Activated CD8-positive, alpha-beta T cell treated with anti-CD3 and anti-CD28 coated beads, Interleukin-2, amount 10 ng/mL, durations not matched to agents 7 days and 5 days (primary cell): ENCODE measurements around the gene SLC6A13. TPM values are rescaled to one million over a fixed set of nuclear protein-coding genes. Genes with fewer than 3 reads are reported as not detected.
"Not testable (repeated sequence)": the region's sequence is repeated elsewhere in the genome, so short reads cannot be mapped to it uniquely, and the experiment has no call there.

Experiments
- ATAC-seq: fragments of 150-1000 bp; cut with Tn5 transposase; one replicate; pipeline ENCODE4 v1.10.0; 2021; ENCODE audit warnings: moderate library complexity
- CTCF ChIA-PET: fragments of 350-600 bp; sonication (Branson Sonifier 250); formaldehyde crosslinking; loops from one replicate; lab custom pipeline; 2021; ENCODE audit warnings: antibody characterized with exemption; lab: Charles Lee
- POLR2A ChIA-PET: fragments of 350-600 bp; sonication (Branson Sonifier 250); formaldehyde crosslinking; loops from one replicate; lab custom pipeline; 2021; ENCODE audit warnings: antibody characterized with exemption; lab: Charles Lee
- DNase-seq: peaks from one replicate; pipeline ENCODE4 v3.0.0-alpha.2; 2020
- H3K27ac Mint-ChIP-seq: one replicate; pipeline ENCODE4 v1.8.0; 2021; ENCODE audit warnings: mild to moderate bottlenecking, mixed read lengths
- H3K27me3 Mint-ChIP-seq: one replicate; pipeline ENCODE4 v1.8.0; 2021; ENCODE audit warnings: low read depth, mixed read lengths
- H3K36me3 Mint-ChIP-seq: one replicate; pipeline ENCODE4 v1.8.0; 2021; ENCODE audit warnings: low read depth, mixed read lengths
- H3K4me1 Mint-ChIP-seq: one replicate; pipeline ENCODE4 v1.8.0; 2021; ENCODE audit warnings: low read depth, mixed read lengths
- H3K4me3 Mint-ChIP-seq: one replicate; pipeline ENCODE4 v1.8.0; 2021; ENCODE audit warnings: mild to moderate bottlenecking, mixed read lengths
- H3K9me3 Mint-ChIP-seq: one replicate; pipeline ENCODE4 v1.8.0; 2022; ENCODE audit warnings: mixed read lengths; ENCODE audit not compliant: insufficient read depth
- total RNA-seq, 2 experiments: library from RNA; stranded (reverse); gene quantifications; one replicate each; pipeline ENCODE4 v1.2.3, GENCODE V29; 2021

SLC6A13 gene
- total RNA-seq, 2 experiments from 2014 or later, result 0.26 TPM; not detected in 1

DNA sequence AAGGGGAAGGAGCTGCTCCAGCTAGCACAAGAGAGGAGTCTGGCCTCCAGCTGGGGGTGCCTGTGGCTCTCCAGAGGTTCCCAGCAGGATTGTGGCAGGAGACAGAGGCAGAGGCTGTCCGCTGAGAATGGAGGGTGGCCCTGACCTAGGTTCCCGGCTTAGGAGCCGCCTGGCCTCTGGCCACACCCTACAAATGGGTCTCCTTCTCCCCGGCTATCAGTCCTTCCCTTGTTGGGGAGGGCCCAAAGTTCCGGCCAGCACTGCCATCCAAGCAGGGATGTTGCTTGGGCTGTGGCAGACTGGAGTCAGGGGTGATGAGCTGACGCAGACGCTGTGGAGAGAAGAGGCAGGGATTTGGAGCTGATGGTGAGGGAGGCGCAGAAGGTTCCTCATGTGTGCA lies 71.8 kb downstream of the SLC6A13 start:
- H3K36me3 Mint-ChIP-seq, result no peaks in the 10 kb centered on the region
- H3K27ac Mint-ChIP-seq, result no peak overlapping the region
- no peaks in the 10 kb centered on the region for H3K9me3 Mint-ChIP-seq
- H3K4me1 Mint-ChIP-seq, result peaks cover 4% of the 10 kb centered on the region
- POLR2A ChIA-PET, result no interaction called here
- no peak for DNase-seq
- H3K4me3 Mint-ChIP-seq, result no peak overlapping the region
- CTCF ChIA-PET, result no interaction called here
- H3K27me3 Mint-ChIP-seq, result peaks cover 3% of the 10 kb centered on the region
- no peak for ATAC-seq

DNA sequence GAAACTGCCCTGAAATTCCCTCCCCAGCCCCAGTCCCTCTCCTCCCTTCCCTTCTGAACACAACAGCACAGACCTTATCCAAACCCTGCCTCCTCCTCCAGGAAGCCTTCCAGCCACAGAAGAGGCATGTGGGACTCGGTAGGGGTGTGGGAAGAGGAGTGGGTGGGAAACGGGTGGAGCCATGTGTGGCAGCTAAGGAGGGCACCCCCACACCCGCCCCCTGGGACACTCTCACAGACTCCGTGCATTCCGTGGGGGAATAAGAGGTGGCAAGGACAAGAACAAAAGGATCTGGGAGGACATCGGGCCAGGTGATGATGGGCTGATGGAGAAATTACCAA lies 73.0 kb downstream of the SLC6A13 start:
- peaks cover 7% of the 10 kb centered on the region for H3K27me3 Mint-ChIP-seq
- H3K4me3 Mint-ChIP-seq, result no peak overlapping the region
- DNase-seq (no peak), ATAC-seq (no peak)
- CTCF ChIA-PET, result interaction anchor here (1.2 kb wide), 1 partner anchor 26 kb away, joined by 6 read pairs; no protein-coding TSS in a partner anchor
- no peaks in the 10 kb centered on the region for H3K9me3 Mint-ChIP-seq
- no peak overlapping the region for H3K27ac Mint-ChIP-seq
- POLR2A ChIA-PET, result no interaction called here
- no peaks in the 10 kb centered on the region for H3K36me3 Mint-ChIP-seq
- H3K4me1 Mint-ChIP-seq, result peaks cover 4% of the 10 kb centered on the region

DNA sequence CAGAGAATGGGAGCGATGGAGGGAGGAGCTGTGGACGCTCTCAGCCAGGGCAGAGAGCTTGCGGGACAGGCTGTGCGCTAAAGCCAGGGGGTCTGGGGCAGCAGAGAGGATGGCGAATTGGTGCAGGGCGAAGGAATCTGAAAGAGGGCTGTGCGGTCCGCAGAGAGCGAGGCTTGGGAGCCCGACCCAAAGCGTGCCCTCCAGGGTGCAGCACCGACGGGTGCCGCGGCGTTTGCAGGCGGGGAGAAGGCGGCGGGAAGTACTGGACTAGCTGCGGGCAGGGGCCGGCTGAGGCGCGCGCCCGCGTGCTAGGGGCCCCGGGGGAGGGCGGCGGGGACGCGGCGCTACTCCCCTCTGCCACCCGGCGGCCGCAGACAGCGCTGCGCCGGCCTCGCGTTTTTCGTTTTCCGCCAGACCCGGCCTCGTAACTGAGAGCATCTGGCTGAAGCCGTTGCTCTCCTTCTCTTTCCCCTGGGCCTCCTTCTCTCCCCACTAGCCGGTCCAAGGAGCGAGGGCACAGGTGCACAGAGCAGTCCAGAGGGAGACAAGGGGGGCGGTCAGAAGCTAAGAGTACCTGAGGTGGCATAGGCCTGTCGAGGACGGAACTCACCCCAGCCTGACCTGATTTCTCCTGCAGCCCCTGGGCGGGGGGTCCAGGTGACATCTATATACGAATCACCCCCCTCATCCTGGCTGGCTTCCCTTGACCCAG lies 73.6 kb downstream of the SLC6A13 start:
- DNase-seq (peak; percentile 51), ATAC-seq (peak; percentile 78)
- no peaks in the 10 kb centered on the region for H3K36me3 Mint-ChIP-seq
- peaks cover 4% of the 10 kb centered on the region for H3K4me1 Mint-ChIP-seq
- peak overlapping the region; percentile 54 for H3K4me3 Mint-ChIP-seq
- H3K27ac Mint-ChIP-seq, result no peak overlapping the region
- H3K27me3 Mint-ChIP-seq, result peaks cover 7% of the 10 kb centered on the region
- ChIA-PET POLR2A (no interaction called here), CTCF (interaction anchor here (0.9 to 1.2 kb wide), 2 partner anchors 26 to 45 kb away, joined by 3 to 6 read pairs; no protein-coding TSS in a partner anchor)
- no peaks in the 10 kb centered on the region for H3K9me3 Mint-ChIP-seq

DNA sequence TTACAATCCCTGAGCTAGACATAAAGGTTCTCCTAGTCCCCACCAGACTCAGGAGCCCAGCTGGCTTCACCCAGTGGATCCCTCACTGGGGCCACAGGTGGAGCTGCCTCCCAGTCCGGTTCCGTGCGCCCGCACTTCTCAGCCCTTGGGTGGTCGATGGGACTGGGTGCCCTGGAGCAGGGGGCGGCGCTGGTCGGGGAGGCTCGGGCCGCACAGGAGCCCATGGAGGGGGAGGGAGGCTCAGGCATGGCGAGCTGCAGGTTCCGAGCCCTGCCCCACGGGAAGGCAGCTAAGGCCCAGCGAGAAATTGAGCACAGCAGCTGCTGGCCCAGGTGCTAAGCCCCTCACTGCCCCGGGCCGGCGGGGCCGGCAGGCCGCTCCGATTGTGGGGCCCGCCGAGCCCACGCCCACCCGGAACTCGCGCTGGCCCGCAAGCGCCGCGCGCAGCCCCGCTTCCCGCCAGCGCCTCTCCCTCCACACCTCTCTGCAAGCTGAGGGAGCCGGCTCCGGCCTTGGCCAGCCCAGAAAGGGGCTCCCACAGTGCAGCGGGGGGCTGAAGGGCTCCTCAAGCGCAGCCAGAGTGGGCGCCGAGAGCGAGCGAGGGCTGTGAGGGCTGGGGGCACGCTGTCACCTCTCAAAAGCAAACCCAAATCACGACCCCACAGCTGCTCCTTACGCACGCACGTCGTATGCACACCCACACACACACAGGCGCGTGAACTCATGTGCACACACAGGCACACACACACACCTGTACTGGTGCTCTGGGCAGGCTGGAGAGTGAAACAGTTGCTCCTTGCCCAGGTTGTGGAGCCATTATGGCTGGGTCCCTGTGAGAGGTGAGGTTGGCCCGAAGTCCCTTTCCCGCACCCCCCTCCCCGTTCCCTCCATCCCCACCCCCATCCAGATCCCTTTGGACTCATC lies 74.4 kb downstream of the SLC6A13 start:
- H3K4me1 Mint-ChIP-seq, ATAC-seq, H3K9me3 Mint-ChIP-seq, H3K27ac Mint-ChIP-seq, DNase-seq, H3K36me3 Mint-ChIP-seq, POLR2A ChIA-PET: not testable (repeated sequence)
- CTCF ChIA-PET, result interaction anchor here (0.9 to 1.2 kb wide), 2 partner anchors 27 to 44 kb away, joined by 3 to 6 read pairs; no protein-coding TSS in a partner anchor
- H3K27me3 Mint-ChIP-seq, result peaks cover 10% of the 10 kb centered on the region
- H3K4me3 Mint-ChIP-seq, result peak overlapping the region; percentile 54

DNA sequence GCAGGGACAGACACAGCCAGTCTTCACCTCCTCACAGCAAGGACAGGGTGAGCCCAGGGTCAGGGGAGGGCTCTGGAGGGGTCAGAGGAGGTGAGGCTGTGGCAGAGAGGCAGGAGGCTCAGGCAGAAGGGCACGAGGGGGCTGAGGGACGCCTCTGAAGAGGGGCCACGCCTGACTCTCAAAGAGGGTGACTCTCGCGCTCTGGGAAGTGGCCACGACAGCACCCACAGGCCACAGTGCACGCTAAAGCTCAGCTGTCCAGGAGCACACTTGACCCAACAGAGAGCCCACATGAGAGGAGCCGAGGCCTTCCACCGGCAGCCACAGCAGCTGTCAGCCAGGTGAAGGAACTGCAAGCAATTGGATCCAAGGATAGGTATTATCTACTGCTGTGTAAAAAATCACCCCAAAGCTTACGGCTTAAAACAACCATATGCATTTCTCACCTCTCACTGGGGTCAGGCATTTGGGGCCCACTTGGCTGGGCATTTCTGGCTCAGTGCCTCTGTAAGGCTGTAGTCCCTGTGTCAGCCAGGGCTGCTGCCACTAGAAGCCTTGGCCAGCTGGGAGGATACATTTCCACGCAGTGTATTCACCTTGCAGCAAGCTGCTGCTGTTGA lies 76.5 kb downstream of the SLC6A13 start:
- Mint-ChIP-seq H3K4me3 (no peak overlapping the region), H3K9me3 (no peaks in the 10 kb centered on the region), H3K36me3 (no peaks in the 10 kb centered on the region), H3K27me3 (peaks cover 13% of the 10 kb centered on the region), H3K27ac (no peak overlapping the region), H3K4me1 (peaks cover 6% of the 10 kb centered on the region)
- DNase-seq (no peak), ATAC-seq (no peak)
- ChIA-PET CTCF (no interaction called here), POLR2A (no interaction called here)

DNA sequence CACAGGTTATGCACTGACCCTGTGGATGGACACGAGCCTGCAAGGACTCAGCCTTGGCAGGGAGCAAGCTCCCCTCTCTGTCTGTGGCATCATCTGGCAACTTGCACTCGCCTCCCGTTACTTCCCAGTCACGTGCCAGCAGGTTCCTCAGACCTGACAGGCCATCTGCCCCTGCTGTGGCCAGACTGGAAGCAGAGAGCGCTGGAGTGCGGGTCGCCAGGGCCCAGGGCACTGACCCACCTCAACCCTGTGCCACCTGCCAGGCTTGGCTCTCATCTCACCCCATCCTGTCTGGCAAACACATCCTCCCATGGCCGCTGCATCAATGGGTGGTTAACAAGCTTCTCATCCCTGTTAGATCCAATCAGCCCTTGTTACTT lies 77.1 kb downstream of the SLC6A13 start:
- Mint-ChIP-seq H3K27me3 (peaks cover 13% of the 10 kb centered on the region), H3K4me3 (no peak overlapping the region), H3K4me1 (peaks cover 8% of the 10 kb centered on the region), H3K36me3 (no peaks in the 10 kb centered on the region), H3K27ac (no peak overlapping the region), H3K9me3 (no peaks in the 10 kb centered on the region)
- CTCF ChIA-PET, result no interaction called here
- POLR2A ChIA-PET, result no interaction called here
- DNase-seq (no peak), ATAC-seq (no peak)

DNA sequence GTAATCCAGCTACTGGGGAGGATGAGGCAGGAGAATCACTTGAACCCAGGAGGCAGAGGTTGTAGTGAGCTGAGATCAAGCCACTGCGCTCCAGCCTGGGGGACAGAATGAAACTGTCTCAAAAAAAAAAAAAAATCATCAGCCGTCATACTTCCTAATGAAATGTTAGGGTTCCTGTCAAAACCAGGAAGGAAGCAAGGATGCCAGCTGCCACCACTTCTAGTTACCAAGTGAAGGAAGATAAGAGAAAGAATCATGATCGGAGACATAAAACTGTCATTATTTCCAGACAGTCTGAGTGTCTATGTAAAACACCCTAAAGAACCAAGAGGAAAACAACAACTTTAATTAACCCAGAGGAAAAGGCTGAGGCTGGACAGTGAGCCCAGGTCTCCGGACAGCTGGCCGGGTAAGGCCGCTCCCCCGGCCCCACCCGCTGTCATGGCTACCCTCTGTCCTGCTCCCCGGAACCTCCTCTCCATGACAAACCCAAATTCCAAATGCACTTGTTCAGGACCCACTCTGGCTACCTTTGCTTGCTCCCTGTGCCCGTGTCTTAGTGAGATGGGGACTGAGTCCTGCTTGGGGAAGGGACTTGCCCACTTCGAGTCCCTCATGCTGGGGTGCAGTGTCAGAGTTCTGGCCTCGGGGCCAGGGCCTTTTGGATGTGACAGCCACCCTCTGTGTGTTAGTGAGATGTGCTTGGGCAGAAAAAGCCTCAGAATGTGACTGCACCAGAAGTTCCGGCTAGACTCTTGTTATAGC lies 77.6 kb downstream of the SLC6A13 start:
- Mint-ChIP-seq H3K27me3 (peaks cover 10% of the 10 kb centered on the region), H3K36me3 (no peaks in the 10 kb centered on the region), H3K4me1 (peaks cover 14% of the 10 kb centered on the region), H3K27ac (no peak overlapping the region), H3K9me3 (no peaks in the 10 kb centered on the region), H3K4me3 (no peak overlapping the region)
- DNase-seq (no peak), ATAC-seq (no peak)
- POLR2A ChIA-PET, result no interaction called here
- CTCF ChIA-PET, result no interaction called here

DNA sequence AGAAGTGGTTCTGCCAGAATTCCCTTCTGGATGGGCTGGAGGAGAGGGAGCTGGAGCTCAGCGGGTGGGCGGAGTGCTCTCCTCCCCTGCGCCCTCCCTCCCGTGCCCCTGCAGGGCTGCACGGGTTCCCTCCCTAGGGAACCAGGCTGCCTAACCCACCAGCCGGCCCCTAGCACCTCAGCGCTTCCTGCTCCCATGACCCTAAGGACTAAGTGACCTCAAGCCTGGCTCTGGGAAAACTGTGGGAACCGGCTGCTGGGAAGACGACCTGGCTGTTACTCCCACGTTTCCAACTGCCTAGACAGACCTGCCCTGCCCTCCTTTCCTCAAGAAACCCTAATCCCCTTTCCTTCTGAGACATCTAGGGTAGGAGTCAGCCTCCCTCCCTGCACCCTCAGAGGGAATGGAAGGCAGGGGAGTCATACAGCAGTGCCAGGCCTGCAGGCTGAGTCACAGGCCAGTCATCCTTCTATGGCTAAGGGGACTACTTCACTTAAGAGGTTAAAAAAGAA lies 80.2 kb downstream of the SLC6A13 start:
- Mint-ChIP-seq H3K9me3 (no peaks in the 10 kb centered on the region), H3K27ac (no peak overlapping the region), H3K27me3 (peaks cover 10% of the 10 kb centered on the region), H3K4me3 (no peak overlapping the region), H3K4me1 (peaks cover 13% of the 10 kb centered on the region), H3K36me3 (no peaks in the 10 kb centered on the region)
- ATAC-seq (no peak), DNase-seq (no peak)
- POLR2A ChIA-PET, result no interaction called here
- CTCF ChIA-PET, result no interaction called here

DNA sequence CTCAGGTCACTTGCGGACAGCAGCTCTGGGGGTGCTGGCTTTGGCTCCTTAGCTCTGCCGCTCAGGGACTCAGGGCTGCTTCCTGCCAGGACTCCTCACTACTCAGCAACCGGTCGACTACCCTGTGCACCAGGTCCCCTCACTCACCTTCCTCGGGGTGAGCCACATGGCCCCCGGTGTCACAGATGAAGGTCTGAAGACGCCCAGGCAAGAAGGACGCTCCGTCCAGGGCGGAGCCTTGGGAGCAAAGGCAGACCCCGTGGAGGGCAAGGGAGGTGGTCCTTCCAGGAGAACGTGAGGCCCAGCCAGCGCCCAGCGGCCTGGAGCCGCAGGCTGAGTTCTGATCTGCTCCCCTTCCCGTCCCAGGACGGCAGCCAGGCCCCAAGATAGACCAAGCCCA lies 80.7 kb downstream of the SLC6A13 start:
- Mint-ChIP-seq H3K4me1 (peaks cover 13% of the 10 kb centered on the region), H3K36me3 (no peaks in the 10 kb centered on the region), H3K9me3 (no peaks in the 10 kb centered on the region), H3K27ac (no peak overlapping the region), H3K27me3 (peaks cover 10% of the 10 kb centered on the region), H3K4me3 (no peak overlapping the region)
- DNase-seq (no peak), ATAC-seq (no peak)
- POLR2A ChIA-PET, result no interaction called here
- CTCF ChIA-PET, result no interaction called here

DNA sequence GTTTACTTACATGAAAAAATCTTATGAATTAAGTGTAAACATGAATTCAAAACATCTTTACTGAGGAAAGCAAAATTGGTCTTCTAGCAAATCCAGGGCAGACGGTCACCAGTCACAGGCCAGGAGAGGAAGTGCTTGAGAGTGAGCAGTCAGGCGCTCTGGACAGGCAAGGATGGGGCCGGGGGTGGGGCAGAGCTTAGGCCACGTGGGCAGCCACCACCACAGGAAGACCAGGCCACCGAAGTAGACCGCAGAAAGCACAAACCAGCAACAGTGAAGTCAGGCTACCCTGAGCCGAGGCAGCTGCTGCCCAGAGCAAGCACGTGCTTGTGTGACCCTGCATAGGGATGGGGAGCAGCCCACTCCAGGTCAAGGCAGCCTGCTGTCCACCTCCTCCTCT lies 82.2 kb downstream of the SLC6A13 start:
- H3K9me3 Mint-ChIP-seq, result no peaks in the 10 kb centered on the region
- POLR2A ChIA-PET, result no interaction called here
- ATAC-seq, result peak; percentile 66
- H3K27ac Mint-ChIP-seq, result no peak overlapping the region
- peak; percentile 43 for DNase-seq
- no peak overlapping the region for H3K4me3 Mint-ChIP-seq
- CTCF ChIA-PET, result no interaction called here
- H3K27me3 Mint-ChIP-seq, result peaks cover 8% of the 10 kb centered on the region
- H3K36me3 Mint-ChIP-seq, result no peaks in the 10 kb centered on the region
- H3K4me1 Mint-ChIP-seq, result peaks cover 13% of the 10 kb centered on the region

DNA sequence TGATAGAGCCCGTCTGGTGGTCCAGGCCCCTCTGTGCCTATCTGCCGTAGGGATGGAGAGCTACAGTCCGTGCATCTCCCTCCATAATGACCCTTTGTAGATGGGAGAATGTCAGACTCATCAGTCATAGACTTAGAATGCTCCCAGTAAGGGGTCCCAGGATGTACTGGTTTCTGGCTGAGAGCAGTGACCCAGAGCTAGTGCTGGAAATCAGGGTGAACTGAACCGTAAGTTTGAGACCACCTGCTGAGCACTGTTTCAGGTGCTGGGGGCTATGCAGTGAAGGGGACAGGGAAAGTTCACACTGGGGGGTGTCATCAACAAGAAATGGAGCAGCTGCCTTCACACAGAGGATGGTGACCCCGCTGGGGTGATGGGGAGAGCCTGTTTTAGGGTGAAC lies 82.8 kb downstream of the SLC6A13 start:
- no peak overlapping the region for H3K4me3 Mint-ChIP-seq
- H3K36me3 Mint-ChIP-seq, result no peaks in the 10 kb centered on the region
- no peak for DNase-seq
- H3K9me3 Mint-ChIP-seq, result no peaks in the 10 kb centered on the region
- H3K4me1 Mint-ChIP-seq, result peaks cover 13% of the 10 kb centered on the region
- POLR2A ChIA-PET, result no interaction called here
- H3K27me3 Mint-ChIP-seq, result peaks cover 7% of the 10 kb centered on the region
- CTCF ChIA-PET, result no interaction called here
- no peak overlapping the region for H3K27ac Mint-ChIP-seq
- ATAC-seq, result no peak
